Measurements from ENCODE around the gene PHACTR2.
A peak's percentile ranks its signal among the peaks of the same experiment; 100 is the strongest.
"Not testable (repeated sequence)": the region's sequence is repeated elsewhere in the genome, so short reads cannot be mapped to it uniquely, and the experiment has no call there.

Gene PHACTR2

GRCh38 chr6:143773506-143774150, 95.9 kb downstream of the PHACTR2 start:
- Histone ChIP-seq H3K4me1 (ENCODE audit: control insufficient read depth in 2 of 2, insufficient read depth in 2 of 2, low read length in 2 of 2) (no peaks in the 10 kb centered on the region), H3K36me3 (ENCODE audit: control insufficient read depth in 2 of 2, insufficient read depth in 2 of 2, low read length in 2 of 2) (peaks cover 14 to 29% of the 10 kb centered on the region in 2 donors), H3K9me3 (ENCODE audit: control insufficient read depth in 2 of 2, low read length in 2 of 2) (no peaks in the 10 kb centered on the region), H3K9ac (ENCODE audit: low read depth in 1 of 2, low read length in 2 of 2) (no peak overlapping the region), H3K27ac (ENCODE audit: low read depth in 2 of 2, low read length in 2 of 2) (peak overlapping the region; percentile 25 to 35), H3K4me3 (ENCODE audit: low read length in 2 of 2) (no peak overlapping the region), H3K27me3 (ENCODE audit: control insufficient read depth in 2 of 2, insufficient read depth in 2 of 2, low read length in 2 of 2) (no peaks in the 10 kb centered on the region)

- no peaks in the 10 kb centered on the region for H3K27me3 ChIP-seq (ENCODE audit: control insufficient read depth in 2 of 2, insufficient read depth in 2 of 2, low read length in 2 of 2)
- no peak overlapping the region for H3K9ac ChIP-seq (ENCODE audit: low read depth in 1 of 2, low read length in 2 of 2)
- H3K4me1 ChIP-seq (ENCODE audit: control insufficient read depth in 2 of 2, insufficient read depth in 2 of 2, low read length in 2 of 2), result no peaks in the 10 kb centered on the region
- H3K9me3 ChIP-seq (ENCODE audit: control insufficient read depth in 2 of 2, low read length in 2 of 2), result no peaks in the 10 kb centered on the region
- H3K4me3 ChIP-seq (ENCODE audit: low read length in 2 of 2), result no peak overlapping the region
- H3K36me3 ChIP-seq (ENCODE audit: control insufficient read depth in 2 of 2, insufficient read depth in 2 of 2, low read length in 2 of 2), result peaks cover 14 to 29% of the 10 kb centered on the region in 2 donors
- peak overlapping the region; percentile 25 to 35 for H3K27ac ChIP-seq (ENCODE audit: low read depth in 2 of 2, low read length in 2 of 2)
Observed at GRCh38 chr6:143774347-143774746, 96.6 kb downstream of the PHACTR2 start.

GRCh38 chr6:143775336-143775735, 97.6 kb downstream of the PHACTR2 start:
- H3K9ac ChIP-seq (ENCODE audit: low read depth in 1 of 2, low read length in 2 of 2), result no peak overlapping the region
- H3K4me1 ChIP-seq (ENCODE audit: control insufficient read depth in 2 of 2, insufficient read depth in 2 of 2, low read length in 2 of 2), result no peaks in the 10 kb centered on the region
- H3K27me3 ChIP-seq (ENCODE audit: control insufficient read depth in 2 of 2, insufficient read depth in 2 of 2, low read length in 2 of 2), result no peaks in the 10 kb centered on the region
- H3K27ac ChIP-seq (ENCODE audit: low read depth in 2 of 2, low read length in 2 of 2), result no peak overlapping the region
- no peaks in the 10 kb centered on the region for H3K9me3 ChIP-seq (ENCODE audit: control insufficient read depth in 2 of 2, low read length in 2 of 2)
- peaks cover 14 to 29% of the 10 kb centered on the region in 2 donors for H3K36me3 ChIP-seq (ENCODE audit: control insufficient read depth in 2 of 2, insufficient read depth in 2 of 2, low read length in 2 of 2)
- no peak overlapping the region for H3K4me3 ChIP-seq (ENCODE audit: low read length in 2 of 2)

GRCh38 chr6:143778926-143779325, 101.2 kb downstream of the PHACTR2 start:
- Histone ChIP-seq H3K4me3 (ENCODE audit: low read length in 2 of 2) (no peak overlapping the region), H3K36me3 (ENCODE audit: control insufficient read depth in 2 of 2, insufficient read depth in 2 of 2, low read length in 2 of 2) (peaks cover 14 to 26% of the 10 kb centered on the region in 2 donors)

GRCh38 chr6:143782481-143782880, 104.7 kb downstream of the PHACTR2 start:
- H3K36me3 ChIP-seq (ENCODE audit: control insufficient read depth in 2 of 2, insufficient read depth in 2 of 2, low read length in 2 of 2), result peaks cover 10 to 15% of the 10 kb centered on the region in 2 donors
- H3K9me3 ChIP-seq (ENCODE audit: control insufficient read depth in 2 of 2, low read length in 2 of 2), result no peaks in the 10 kb centered on the region
- H3K27me3 ChIP-seq (ENCODE audit: control insufficient read depth in 2 of 2, insufficient read depth in 2 of 2, low read length in 2 of 2), result no peaks in the 10 kb centered on the region
- H3K9ac ChIP-seq (ENCODE audit: low read depth in 1 of 2, low read length in 2 of 2), result no peak overlapping the region
- no peaks in the 10 kb centered on the region for H3K4me1 ChIP-seq (ENCODE audit: control insufficient read depth in 2 of 2, insufficient read depth in 2 of 2, low read length in 2 of 2)
- H3K27ac ChIP-seq (ENCODE audit: low read depth in 2 of 2, low read length in 2 of 2), result peak overlapping the region; percentile 6 to 37
- no peak overlapping the region for H3K4me3 ChIP-seq (ENCODE audit: low read length in 2 of 2)

More at GRCh38 chr6:143778926-143779325, 101.2 kb downstream of the PHACTR2 start:
- Histone ChIP-seq H3K9ac (ENCODE audit: low read depth in 1 of 2, low read length in 2 of 2) (no peak overlapping the region), H3K9me3 (ENCODE audit: control insufficient read depth in 2 of 2, low read length in 2 of 2) (no peaks in the 10 kb centered on the region), H3K4me1 (ENCODE audit: control insufficient read depth in 2 of 2, insufficient read depth in 2 of 2, low read length in 2 of 2) (no peaks in the 10 kb centered on the region), H3K27ac (ENCODE audit: low read depth in 2 of 2, low read length in 2 of 2) (no peak overlapping the region), H3K27me3 (ENCODE audit: control insufficient read depth in 2 of 2, insufficient read depth in 2 of 2, low read length in 2 of 2) (no peaks in the 10 kb centered on the region)

GRCh38 chr6:143783077-143783476, 105.3 kb downstream of the PHACTR2 start:
- Histone ChIP-seq H3K36me3 (ENCODE audit: control insufficient read depth in 2 of 2, insufficient read depth in 2 of 2, low read length in 2 of 2) (peaks cover 10 to 16% of the 10 kb centered on the region in 2 donors), H3K4me3 (ENCODE audit: low read length in 2 of 2) (no peak overlapping the region), H3K9ac (ENCODE audit: low read depth in 1 of 2, low read length in 2 of 2) (no peak overlapping the region), H3K4me1 (ENCODE audit: control insufficient read depth in 2 of 2, insufficient read depth in 2 of 2, low read length in 2 of 2) (no peaks in the 10 kb centered on the region), H3K9me3 (ENCODE audit: control insufficient read depth in 2 of 2, low read length in 2 of 2) (no peaks in the 10 kb centered on the region), H3K27ac (ENCODE audit: low read depth in 2 of 2, low read length in 2 of 2) (peak overlapping the region; percentile 6 to 37), H3K27me3 (ENCODE audit: control insufficient read depth in 2 of 2, insufficient read depth in 2 of 2, low read length in 2 of 2) (no peaks in the 10 kb centered on the region)

GRCh38 chr6:143784316-143784715, 106.6 kb downstream of the PHACTR2 start:
- Histone ChIP-seq H3K36me3 (ENCODE audit: control insufficient read depth in 2 of 2, insufficient read depth in 2 of 2, low read length in 2 of 2) (peaks cover 14 to 28% of the 10 kb centered on the region in 2 donors), H3K9ac (ENCODE audit: low read depth in 1 of 2, low read length in 2 of 2) (no peak overlapping the region), H3K4me1 (ENCODE audit: control insufficient read depth in 2 of 2, insufficient read depth in 2 of 2, low read length in 2 of 2) (no peaks in the 10 kb centered on the region), H3K4me3 (ENCODE audit: low read length in 2 of 2) (no peak overlapping the region), H3K9me3 (ENCODE audit: control insufficient read depth in 2 of 2, low read length in 2 of 2) (no peaks in the 10 kb centered on the region), H3K27ac (ENCODE audit: low read depth in 2 of 2, low read length in 2 of 2) (no peak overlapping the region), H3K27me3 (ENCODE audit: control insufficient read depth in 2 of 2, insufficient read depth in 2 of 2, low read length in 2 of 2) (no peaks in the 10 kb centered on the region)

- H3K36me3 ChIP-seq (ENCODE audit: control insufficient read depth in 2 of 2, insufficient read depth in 2 of 2, low read length in 2 of 2), result peaks cover 12 to 30% of the 10 kb centered on the region in 2 donors
- H3K9ac ChIP-seq (ENCODE audit: low read depth in 1 of 2, low read length in 2 of 2); H3K9me3 ChIP-seq (ENCODE audit: control insufficient read depth in 2 of 2, low read length in 2 of 2); H3K4me1 ChIP-seq (ENCODE audit: control insufficient read depth in 2 of 2, insufficient read depth in 2 of 2, low read length in 2 of 2); H3K4me3 ChIP-seq (ENCODE audit: low read length in 2 of 2); H3K27me3 ChIP-seq (ENCODE audit: control insufficient read depth in 2 of 2, insufficient read depth in 2 of 2, low read length in 2 of 2); H3K27ac ChIP-seq (ENCODE audit: low read depth in 2 of 2, low read length in 2 of 2): not testable (repeated sequence)
Observed at GRCh38 chr6:143786371-143786770, 108.6 kb downstream of the PHACTR2 start.

GRCh38 chr6:143792402-143793279, 114.9 kb downstream of the PHACTR2 start:
- no peak overlapping the region for H3K27ac ChIP-seq (ENCODE audit: low read depth in 2 of 2, low read length in 2 of 2)
- H3K9ac ChIP-seq (ENCODE audit: low read depth in 1 of 2, low read length in 2 of 2), result no peak overlapping the region
- H3K4me3 ChIP-seq (ENCODE audit: low read length in 2 of 2), result no peak overlapping the region
- H3K27me3 ChIP-seq (ENCODE audit: control insufficient read depth in 2 of 2, insufficient read depth in 2 of 2, low read length in 2 of 2), result no peaks in the 10 kb centered on the region
- H3K4me1 ChIP-seq (ENCODE audit: control insufficient read depth in 2 of 2, insufficient read depth in 2 of 2, low read length in 2 of 2), result no peaks in the 10 kb centered on the region
- no peaks in the 10 kb centered on the region for H3K9me3 ChIP-seq (ENCODE audit: control insufficient read depth in 2 of 2, low read length in 2 of 2)
- peaks cover 11 to 24% of the 10 kb centered on the region in 2 donors for H3K36me3 ChIP-seq (ENCODE audit: control insufficient read depth in 2 of 2, insufficient read depth in 2 of 2, low read length in 2 of 2)

- Histone ChIP-seq H3K4me3 (ENCODE audit: low read length in 2 of 2) (no peak overlapping the region), H3K9me3 (ENCODE audit: control insufficient read depth in 2 of 2, low read length in 2 of 2) (no peaks in the 10 kb centered on the region), H3K27ac (ENCODE audit: low read depth in 2 of 2, low read length in 2 of 2) (no peak overlapping the region), H3K36me3 (ENCODE audit: control insufficient read depth in 2 of 2, insufficient read depth in 2 of 2, low read length in 2 of 2) (peaks cover 11 to 21% of the 10 kb centered on the region in 2 donors), H3K9ac (ENCODE audit: low read depth in 1 of 2, low read length in 2 of 2) (no peak overlapping the region), H3K27me3 (ENCODE audit: control insufficient read depth in 2 of 2, insufficient read depth in 2 of 2, low read length in 2 of 2) (no peaks in the 10 kb centered on the region), H3K4me1 (ENCODE audit: control insufficient read depth in 2 of 2, insufficient read depth in 2 of 2, low read length in 2 of 2) (no peaks in the 10 kb centered on the region)
Observed at GRCh38 chr6:143793280-143793619, 115.5 kb downstream of the PHACTR2 start.
